Stimulated activated CD4-positive, alpha-beta T cell treated with anti-CD3 and anti-CD28 coated beads, Interleukin-15, amount 100 ng/mL, for 1 hour (primary cell): ENCODE data around the gene UNC5A.

Source experiments
- DNase-seq, 2 donors: peaks; one replicate each; pipeline ENCODE4 v3.0.0-alpha.2; 2020; ENCODE audit warnings: low read depth in 1 of 2, low spot score in 1 of 2

The UNC5A gene

GRCh38 chr5:176878463-176878862 is 68.1 kb downstream of the UNC5A start:
- no peak for DNase-seq

- no peak for DNase-seq
Observed at GRCh38 chr5:176878906-176879662, 68.7 kb downstream of the UNC5A start.

- DNase-seq: no peak
Observed at GRCh38 chr5:176879663-176880361, 69.5 kb downstream of the UNC5A start.

- DNase-seq: no peak
Observed at GRCh38 chr5:176880366-176881020, 70.1 kb downstream of the UNC5A start.

GRCh38 chr5:176881021-176881749 is 70.8 kb downstream of the UNC5A start:
- no peak for DNase-seq

- DNase-seq: no peak
Observed at GRCh38 chr5:176881816-176882566, 71.6 kb downstream of the UNC5A start.

GRCh38 chr5:176882567-176882903 is 72.2 kb downstream of the UNC5A start:
- no peak for DNase-seq

GRCh38 chr5:176883700-176884570 is 73.6 kb downstream of the UNC5A start:
- no peak for DNase-seq

- no peak for DNase-seq
Observed at GRCh38 chr5:176884571-176884890, 74.2 kb downstream of the UNC5A start.

- no peak for DNase-seq
Observed at GRCh38 chr5:176886336-176887251, 76.2 kb downstream of the UNC5A start.

GRCh38 chr5:176887252-176887849 is 77.0 kb downstream of the UNC5A start:
- no peak for DNase-seq

- no peak for DNase-seq
Observed at GRCh38 chr5:176888016-176888864, 77.9 kb downstream of the UNC5A start.

GRCh38 chr5:176888865-176889165 is 78.5 kb downstream of the UNC5A start:
- no peak for DNase-seq

- DNase-seq: no peak
Observed at GRCh38 chr5:176889321-176890280, 79.2 kb downstream of the UNC5A start.

- DNase-seq: no peak
Observed at GRCh38 chr5:176890455-176891330, 80.3 kb downstream of the UNC5A start.
